COLO829 (cell line): ENCODE results near the gene MED28.
"Not testable (repeated sequence)": the region's sequence is repeated elsewhere in the genome, so short reads cannot be mapped to it uniquely, and the experiment has no call there.

Experiments
- DNase-seq: peaks from one replicate; pipeline ENCODE4 v3.0.0; 2012; ENCODE audit warnings: low spot score

Gene MED28

DNA sequence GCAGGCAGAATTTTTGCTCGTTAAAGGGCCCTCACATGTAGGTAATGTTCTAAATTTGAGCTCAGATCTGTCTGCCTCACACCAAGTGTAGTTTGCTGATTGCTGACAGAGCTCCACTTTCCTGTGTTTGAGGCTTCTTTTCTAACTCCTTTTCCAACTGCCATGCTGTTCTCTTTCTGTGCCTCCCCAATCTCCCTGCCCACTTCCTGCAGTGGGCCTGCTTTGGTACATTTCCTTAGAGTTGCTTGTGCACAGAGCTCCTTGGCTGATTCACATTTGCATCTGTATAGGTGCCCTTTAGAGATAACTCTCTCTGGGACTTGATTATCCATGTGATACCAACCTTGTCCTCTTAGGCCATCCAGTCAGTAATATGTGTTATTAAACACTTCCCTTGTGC is 4.5 kb downstream of the MED28 start:
- DNase-seq: no peak

DNA sequence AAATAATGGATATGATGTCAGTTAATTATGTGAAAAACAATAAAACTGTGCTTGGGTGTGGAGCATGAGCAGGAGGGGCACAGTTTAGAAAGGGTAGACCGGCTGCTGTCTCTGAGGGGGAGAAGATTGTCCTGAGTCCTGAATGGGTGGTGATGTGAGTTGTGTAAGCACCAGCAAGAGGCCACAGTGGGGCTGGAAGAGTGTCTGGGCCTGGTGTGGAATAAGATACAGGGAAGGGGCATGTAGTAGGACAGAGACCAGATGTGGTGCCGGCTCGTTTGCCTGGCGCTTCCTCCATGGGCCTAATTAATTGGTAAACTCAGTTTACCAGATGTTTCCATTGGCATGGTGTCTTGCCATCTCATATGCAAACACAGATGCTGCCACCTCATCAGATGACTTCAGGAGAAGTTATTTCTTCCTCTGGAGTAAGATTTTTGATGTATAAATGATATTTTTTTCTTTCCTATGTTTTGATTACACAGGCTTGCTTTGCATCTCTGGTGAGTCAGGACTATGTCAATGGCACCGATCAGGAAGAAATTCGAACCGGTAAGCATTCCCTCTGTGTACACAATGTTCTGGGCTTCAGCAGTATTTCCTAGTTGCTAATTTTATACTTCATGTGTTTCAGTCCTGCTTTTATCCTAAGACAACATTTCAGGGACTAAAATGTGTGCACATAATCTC is 5.1 kb downstream of the MED28 start:
- DNase-seq: no peak

GRCh38 chr4:17623451-17624001 is 9.1 kb downstream of the MED28 start:
- no peak for DNase-seq

- DNase-seq: no peak
Measured at GRCh38 chr4:17624821-17625220, 10.4 kb downstream of the MED28 start.

DNA sequence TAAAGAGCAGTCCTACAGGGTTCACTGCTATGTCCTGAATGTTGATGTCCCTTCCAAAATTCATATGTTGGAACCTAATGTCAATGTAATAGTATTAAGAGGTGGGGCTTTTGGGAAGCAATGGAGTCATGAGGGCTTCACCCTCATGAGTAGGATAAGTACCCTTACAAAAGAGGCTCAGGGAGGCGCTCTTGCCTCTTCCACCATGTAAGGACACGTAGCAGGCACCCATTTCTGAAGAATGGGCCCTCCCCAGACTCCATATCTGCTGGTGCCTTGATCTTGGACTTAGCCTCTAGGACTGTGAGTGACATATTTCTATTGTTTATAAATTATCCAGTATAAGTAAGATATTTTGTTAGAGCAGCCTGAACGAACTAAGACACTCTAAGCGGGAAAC is 15.8 kb downstream of the MED28 start:
- no peak for DNase-seq

GRCh38 chr4:17633600-17633999 is 19.2 kb downstream of the MED28 start:
- DNase-seq: no peak

DNA sequence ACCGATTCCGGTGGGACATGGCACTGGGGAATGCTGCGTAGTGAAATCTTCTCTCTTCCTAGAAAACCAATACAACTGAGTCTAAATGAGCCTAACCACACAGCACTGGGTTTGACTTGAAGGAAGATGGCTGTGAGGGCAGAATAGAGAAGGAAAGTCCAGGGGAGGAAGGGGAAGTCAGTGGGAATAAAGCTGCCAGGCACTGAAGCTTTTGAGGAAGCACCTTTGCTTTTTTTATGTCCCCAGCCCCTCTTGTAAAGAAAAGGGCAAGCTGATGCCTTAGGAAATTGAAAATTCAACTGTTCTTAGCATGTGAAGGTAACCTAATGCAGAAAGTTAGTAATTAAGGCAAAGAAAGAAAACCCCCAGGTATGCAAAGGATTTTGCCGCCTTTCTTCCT is 20.6 kb downstream of the MED28 start:
- DNase-seq: no peak

GRCh38 chr4:17636341-17636695 is 21.9 kb downstream of the MED28 start:
- no peak for DNase-seq

DNA sequence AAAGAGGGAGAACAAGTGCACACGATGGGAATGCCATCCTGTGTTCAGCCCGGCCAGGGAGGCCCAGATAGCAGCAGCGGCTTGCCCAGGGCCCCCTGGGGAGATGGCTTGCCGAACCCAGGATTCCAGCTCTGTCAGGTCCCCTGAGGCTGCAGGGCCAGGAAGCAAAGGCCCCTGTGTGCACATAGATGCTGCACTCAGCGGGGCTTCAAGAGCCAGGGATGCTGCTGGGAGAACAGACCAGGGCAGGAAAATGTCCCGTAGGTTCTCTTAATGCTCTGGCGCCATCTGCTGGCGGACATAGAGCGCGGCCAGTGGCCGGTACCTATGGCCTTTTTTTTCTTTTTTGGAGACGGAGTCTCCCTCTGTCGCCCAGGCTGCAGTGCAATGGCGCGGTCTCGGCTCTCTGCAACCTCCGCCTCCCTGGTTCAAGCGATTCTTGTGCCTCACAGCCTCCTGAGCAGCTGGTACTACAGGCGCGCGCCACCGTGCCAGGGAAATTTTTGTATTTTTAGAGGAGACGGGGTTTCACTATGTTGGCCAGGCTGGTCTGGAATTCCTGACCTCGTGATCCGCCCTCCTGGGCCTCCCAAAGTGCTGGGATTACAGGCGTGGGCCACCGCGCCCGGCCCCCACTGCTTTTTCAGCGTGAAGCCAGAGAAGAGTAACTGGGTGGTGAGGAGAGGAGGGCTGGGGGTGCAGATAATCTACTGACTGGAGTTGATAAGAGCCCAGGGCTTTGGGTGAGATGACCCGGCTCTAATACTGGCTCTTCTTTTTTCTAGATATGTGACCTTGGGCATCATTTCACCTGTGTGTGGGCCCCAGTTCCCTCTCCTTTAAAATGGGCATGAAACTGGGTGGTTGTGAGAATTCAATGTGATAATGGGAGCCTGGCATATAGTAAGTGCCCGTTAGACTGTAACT is 22.5 kb downstream of the MED28 start:
- peak; percentile 53 for DNase-seq

DNA sequence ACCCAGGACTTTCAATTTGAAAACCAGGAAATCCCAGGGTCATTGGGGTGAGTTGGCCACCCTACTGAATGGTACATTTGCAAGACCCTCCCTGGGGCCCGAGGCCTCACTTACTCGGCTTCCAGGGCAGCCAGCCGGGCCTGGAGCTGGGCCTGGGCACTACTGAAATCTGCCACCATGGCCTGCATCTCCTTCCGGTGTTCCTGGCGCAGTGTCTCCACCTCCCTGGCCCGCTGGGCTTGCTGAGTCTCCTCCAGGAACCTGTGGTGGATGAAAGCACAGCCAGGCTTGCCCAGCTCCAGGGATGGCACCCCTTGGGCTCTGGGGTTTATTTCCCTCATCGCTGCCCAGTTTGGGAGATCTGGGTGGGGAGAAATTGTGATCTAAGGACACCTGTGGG is 24.7 kb downstream of the MED28 start:
- DNase-seq: no peak

DNA sequence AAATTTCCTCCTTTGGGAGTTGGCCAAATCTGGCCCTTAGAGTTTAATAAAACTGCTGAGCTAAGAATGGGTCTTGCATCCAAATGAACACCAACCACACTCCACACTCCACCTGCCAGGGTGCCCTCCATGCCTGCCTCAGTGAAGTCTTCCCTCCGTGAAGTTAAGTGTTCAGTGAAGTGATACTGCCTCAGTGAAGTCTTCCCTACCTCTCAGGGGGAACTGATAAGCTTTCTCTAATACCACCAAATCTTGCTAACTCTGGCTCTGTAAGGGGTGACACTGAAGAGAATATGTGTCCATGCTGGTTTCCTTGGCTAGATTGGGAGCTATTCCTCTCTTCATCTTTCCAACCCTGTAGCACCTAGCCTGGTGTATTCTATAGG is 27.9 kb downstream of the MED28 start:
- DNase-seq: no peak

DNA sequence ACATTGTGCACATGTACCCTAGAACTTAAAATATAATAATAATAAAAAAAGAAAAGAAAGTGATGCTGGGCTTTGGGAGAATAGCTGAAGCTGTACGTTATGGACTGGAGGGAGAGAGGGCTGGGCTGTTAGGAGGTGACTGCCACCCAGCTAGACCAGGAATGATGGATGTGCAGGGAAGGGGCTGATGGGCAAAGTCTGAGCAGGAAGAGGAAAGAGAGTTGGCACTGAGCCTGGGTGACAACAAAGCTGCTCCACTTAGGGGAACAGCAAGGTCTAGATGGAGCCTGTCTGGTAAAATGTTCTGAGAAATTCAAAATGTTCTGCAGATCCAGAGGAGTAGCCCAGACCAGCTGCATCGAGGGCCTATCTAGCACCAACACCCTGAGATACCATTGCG is 32.3 kb downstream of the MED28 start:
- no peak for DNase-seq

- no peak for DNase-seq
Measured at GRCh38 chr4:17647176-17647806, 32.9 kb downstream of the MED28 start.

- DNase-seq: no peak
Measured at GRCh38 chr4:17647927-17648326, 33.5 kb downstream of the MED28 start.

- no peak for DNase-seq
Measured at GRCh38 chr4:17650406-17650805, 36.0 kb downstream of the MED28 start.

- no peak for DNase-seq
Measured at GRCh38 chr4:17654701-17655100, 40.3 kb downstream of the MED28 start.

GRCh38 chr4:17657090-17657489 is 42.6 kb downstream of the MED28 start:
- no peak for DNase-seq

- no peak for DNase-seq
Measured at GRCh38 chr4:17657849-17658248, 43.4 kb downstream of the MED28 start.

DNA sequence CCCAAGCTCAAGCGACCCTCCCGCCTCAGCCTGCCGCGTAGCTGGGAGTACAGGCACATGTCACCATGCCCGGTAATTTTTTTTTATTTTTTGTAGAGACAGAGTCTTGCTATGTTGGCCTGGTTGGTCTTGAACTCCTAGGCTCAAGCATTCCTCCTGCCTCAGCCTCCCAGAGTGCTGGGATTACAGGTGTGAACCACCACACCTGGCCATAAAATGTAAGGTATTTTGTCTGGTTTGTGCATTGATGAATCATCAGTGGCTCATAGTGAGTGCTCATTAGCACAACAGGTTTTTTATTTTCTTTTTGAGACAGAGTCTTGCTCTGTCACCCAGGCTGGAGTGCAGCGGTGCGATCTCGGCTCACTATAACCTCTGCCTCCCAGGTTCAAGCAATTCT is 44.8 kb downstream of the MED28 start:
- not testable (repeated sequence) for DNase-seq

DNA sequence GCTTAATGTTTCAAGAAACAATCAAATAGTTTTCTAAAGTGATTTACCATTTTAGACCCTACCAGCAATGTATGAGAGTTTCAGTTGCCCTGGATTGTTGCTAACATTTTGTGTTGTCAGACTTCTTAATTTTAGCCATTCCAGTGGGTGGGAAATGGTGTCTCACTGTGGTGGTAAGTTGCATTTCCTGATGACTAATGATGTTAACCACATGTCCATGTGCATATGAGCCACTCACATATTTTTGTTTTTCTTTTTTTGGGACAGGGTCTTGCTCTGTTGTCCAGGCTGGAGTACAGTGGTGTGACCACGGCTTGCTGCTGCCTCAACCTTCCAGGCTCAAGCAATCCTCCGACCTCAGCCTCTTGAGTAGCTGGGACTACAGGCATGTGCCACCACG is 48.3 kb downstream of the MED28 start:
- no peak for DNase-seq

DNA sequence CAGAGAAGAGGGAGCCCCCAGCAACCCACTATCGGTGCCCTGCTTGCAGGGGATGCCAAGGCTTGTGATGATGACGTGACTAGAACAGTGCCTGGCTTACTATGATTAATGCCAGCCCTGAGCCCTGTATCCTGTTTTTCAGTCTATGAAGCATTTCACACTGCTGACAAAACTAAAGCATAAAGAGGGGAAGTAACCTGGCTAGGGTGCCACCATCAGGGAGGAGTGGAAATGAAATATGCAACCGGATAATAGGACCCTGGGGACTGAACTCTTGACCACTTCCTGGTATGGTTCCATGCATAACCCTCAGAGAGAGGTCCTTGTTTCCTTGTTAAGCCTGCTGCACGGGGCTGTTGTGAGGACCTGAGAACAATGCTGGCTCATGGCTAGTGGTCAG is 50.3 kb downstream of the MED28 start:
- peak; percentile 25 for DNase-seq

GRCh38 chr4:17665346-17665745 is 50.9 kb downstream of the MED28 start:
- no peak for DNase-seq

- no peak for DNase-seq
Measured at GRCh38 chr4:17665852-17666251, 51.4 kb downstream of the MED28 start.
